ENCODE measurements around the gene RBM20.

Gene RBM20

GRCh38 chr10:110730345-110731050, 86.4 kb downstream of the RBM20 start:
- TF ChIP-seq JUND (IDR thresholded peaks at IDR 0.05; ENCODE audit: low read depth) = no peak
- in situ Hi-C loops (cut with HindIII; ENCODE audit: low pct_unique_long_range_greater_than_20kb, low sequenced_read_pairs) = no loop called here
- DNase-seq (ENCODE audit: low read depth in 1 of 2, low spot score in 1 of 2) = no peak

GRCh38 chr10:110733218-110733952, 89.2 kb downstream of the RBM20 start:
- no peak for DNase-seq (ENCODE audit: low read depth in 1 of 2, low spot score in 1 of 2)
- in situ Hi-C loops (cut with HindIII; ENCODE audit: low pct_unique_long_range_greater_than_20kb, low sequenced_read_pairs) = no loop called here
- TF ChIP-seq JUND (IDR thresholded peaks at IDR 0.05; ENCODE audit: low read depth) = no peak

DNA sequence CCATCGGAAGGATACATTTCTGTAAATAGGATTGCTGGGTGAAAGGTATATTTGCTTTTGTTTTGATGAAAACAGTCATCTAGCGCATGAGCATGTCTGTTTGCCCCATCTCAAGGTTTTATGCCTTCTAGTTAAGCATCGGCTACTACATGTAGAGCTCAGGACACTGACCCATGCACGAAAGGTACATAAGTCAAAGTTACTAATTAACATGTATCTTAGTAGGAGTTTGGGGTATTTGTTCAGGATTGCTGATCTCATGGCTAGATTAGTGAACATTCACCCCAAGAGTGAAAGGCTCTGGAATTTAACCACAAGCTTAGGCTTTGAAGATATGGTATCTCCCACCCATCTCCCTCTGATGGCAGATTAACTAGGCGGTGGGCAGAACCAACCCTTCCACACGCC, 91.5 kb downstream of the RBM20 start:
- TF ChIP-seq JUND (IDR thresholded peaks at IDR 0.05; ENCODE audit: low read depth) = no peak
- in situ Hi-C loops (cut with HindIII; ENCODE audit: low pct_unique_long_range_greater_than_20kb, low sequenced_read_pairs) = no loop called here
- DNase-seq (ENCODE audit: low read depth in 1 of 2, low spot score in 1 of 2) = no peak

DNA sequence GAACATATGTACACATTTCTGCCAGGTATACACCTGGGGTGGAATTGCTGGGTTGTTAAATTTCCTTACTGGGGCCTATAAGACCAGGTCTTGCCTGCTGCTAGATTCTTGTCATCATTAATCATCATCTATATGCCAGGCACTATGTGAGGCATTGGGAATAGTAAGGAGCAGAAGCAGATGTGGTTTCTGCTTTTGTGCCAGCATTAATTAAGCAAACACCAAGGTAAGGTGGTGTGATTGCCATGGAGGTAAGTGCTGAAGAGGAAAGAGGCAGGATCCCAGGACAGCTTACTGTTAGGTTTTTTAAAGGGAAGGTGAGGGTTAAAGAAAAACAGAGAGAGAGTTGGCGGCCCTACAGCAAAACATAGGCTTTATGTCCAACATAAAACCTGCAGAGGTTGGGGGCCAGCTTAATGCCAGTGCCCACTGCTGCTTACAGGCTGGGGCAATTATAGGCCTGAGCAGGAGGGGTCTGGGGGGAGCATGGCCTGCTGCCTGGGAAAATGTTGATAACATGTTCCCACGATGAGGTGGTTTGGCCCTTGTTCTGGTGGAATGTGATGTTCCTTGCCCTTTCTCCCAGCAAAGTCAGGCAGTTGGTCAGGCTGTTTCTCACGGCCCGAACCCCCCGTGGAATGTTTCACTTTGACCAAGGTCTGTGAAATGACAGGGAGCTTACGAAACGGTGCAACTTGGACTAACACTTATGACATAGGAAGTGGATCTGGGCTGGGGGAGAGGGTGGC, 93.9 kb downstream of the RBM20 start:
- DNase-seq (ENCODE audit: low read depth in 1 of 2, low spot score in 1 of 2) = no peak
- in situ Hi-C loops (cut with HindIII; ENCODE audit: low pct_unique_long_range_greater_than_20kb, low sequenced_read_pairs) = no loop called here
- no peak for TF ChIP-seq JUND (IDR thresholded peaks at IDR 0.05; ENCODE audit: low read depth)

DNA sequence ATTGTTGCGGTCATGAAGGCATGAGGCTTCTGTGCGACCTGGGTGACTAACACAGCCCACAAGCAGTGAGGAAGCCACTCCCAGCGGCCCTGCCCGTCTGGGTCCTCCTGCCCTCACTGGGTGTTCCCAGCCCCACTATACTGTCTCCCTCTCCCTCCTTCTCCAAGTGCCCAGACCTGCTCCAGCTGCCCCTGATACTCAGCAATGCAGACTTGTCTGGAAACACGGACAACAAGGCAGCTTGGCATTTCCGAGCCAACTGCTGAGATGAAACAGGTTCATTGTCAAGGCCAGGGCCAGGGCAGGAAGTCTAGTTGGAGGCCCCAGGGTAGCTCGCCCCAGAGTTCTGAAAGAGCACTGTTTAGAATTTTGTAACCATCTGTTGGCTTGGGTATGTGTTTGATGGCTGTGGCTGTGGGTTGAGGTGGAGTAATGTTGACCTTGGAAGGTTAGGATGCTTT, 95.7 kb downstream of the RBM20 start:
- in situ Hi-C loops (cut with HindIII; ENCODE audit: low pct_unique_long_range_greater_than_20kb, low sequenced_read_pairs) = no loop called here
- DNase-seq (ENCODE audit: low read depth in 1 of 2, low spot score in 1 of 2) = no peak
- no peak for TF ChIP-seq JUND (IDR thresholded peaks at IDR 0.05; ENCODE audit: low read depth)

- no peak for TF ChIP-seq JUND (IDR thresholded peaks at IDR 0.05; ENCODE audit: low read depth)
- in situ Hi-C loops (cut with HindIII; ENCODE audit: low pct_unique_long_range_greater_than_20kb, low sequenced_read_pairs) = no loop called here
- DNase-seq (ENCODE audit: low read depth in 1 of 2, low spot score in 1 of 2) = no peak
These were observed 98.7 kb downstream of the RBM20 start for GRCh38 chr10:110742801-110743200.

DNA sequence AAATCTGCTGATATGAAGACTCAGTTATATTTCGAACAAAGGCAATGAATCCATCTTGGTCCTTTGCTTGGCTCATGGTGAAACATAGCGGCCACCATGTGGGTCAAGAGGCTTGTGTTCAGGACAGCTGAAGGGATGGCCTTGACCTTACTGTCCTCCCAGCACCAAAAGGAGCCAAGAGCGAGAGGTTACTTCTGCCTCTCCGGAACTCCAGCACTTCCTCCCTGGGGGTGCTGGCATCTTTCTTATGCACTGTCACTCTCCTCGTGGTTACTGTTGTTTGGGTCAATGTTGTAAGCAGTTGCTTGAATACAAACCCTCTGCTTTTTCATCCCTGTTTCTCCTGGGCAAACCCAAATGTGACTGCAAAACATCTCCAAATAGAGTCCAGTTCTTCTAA, 100.6 kb downstream of the RBM20 start:
- in situ Hi-C loops (cut with HindIII; ENCODE audit: low pct_unique_long_range_greater_than_20kb, low sequenced_read_pairs) = no loop called here
- TF ChIP-seq JUND (IDR thresholded peaks at IDR 0.05; ENCODE audit: low read depth) = no peak
- no peak for DNase-seq (ENCODE audit: low read depth in 1 of 2, low spot score in 1 of 2)

DNA sequence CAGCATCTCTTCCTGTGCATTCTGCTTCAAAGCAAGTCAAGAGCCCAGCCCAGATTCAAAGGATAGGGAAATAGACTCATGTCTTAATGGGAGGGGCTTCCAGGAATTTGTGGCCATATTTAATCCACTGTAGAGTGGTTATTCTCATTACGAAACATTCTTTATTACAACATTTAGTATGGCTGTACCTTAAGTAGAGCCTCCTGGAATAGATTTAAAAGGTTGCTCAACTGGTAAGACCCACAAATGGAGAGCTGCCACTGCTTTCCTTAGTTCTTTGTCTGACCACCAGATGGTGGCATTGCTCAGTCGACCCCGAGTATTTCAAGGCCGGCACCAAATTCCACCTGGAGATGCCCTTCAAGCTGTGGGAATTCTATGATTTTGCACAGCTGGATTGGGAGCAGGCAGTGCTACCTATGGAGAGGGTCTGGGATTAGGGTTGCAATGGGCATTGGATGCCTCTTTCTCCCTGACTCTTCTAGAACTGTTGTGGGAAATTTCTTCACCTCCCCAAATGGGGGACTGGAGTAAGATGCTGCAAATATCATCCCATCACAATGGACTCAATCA, 102.2 kb downstream of the RBM20 start:
- in situ Hi-C loops (cut with HindIII; ENCODE audit: low pct_unique_long_range_greater_than_20kb, low sequenced_read_pairs) = no loop called here
- no peak for TF ChIP-seq JUND (IDR thresholded peaks at IDR 0.05; ENCODE audit: low read depth)
- peak in 1 of 2 experiments; percentile 81 for DNase-seq (ENCODE audit: low read depth in 1 of 2, low spot score in 1 of 2)

GRCh38 chr10:110746969-110747608, 103.0 kb downstream of the RBM20 start:
- TF ChIP-seq JUND (IDR thresholded peaks at IDR 0.05; ENCODE audit: low read depth) = no peak
- no peak for DNase-seq (ENCODE audit: low read depth in 1 of 2, low spot score in 1 of 2)
- in situ Hi-C loops (cut with HindIII; ENCODE audit: low pct_unique_long_range_greater_than_20kb, low sequenced_read_pairs) = no loop called here

GRCh38 chr10:110747609-110748464, 103.7 kb downstream of the RBM20 start:
- no peak for DNase-seq (ENCODE audit: low read depth in 1 of 2, low spot score in 1 of 2)
- in situ Hi-C loops (cut with HindIII; ENCODE audit: low pct_unique_long_range_greater_than_20kb, low sequenced_read_pairs) = no loop called here

GRCh38 chr10:110748970-110749369, 104.8 kb downstream of the RBM20 start:
- no peak for DNase-seq (ENCODE audit: low read depth in 1 of 2, low spot score in 1 of 2)
- no peak for TF ChIP-seq JUND (IDR thresholded peaks at IDR 0.05; ENCODE audit: low read depth)
- in situ Hi-C loops (cut with HindIII; ENCODE audit: low pct_unique_long_range_greater_than_20kb, low sequenced_read_pairs) = no loop called here

More at GRCh38 chr10:110747609-110748464, 103.7 kb downstream of the RBM20 start:
- no peak for TF ChIP-seq JUND (IDR thresholded peaks at IDR 0.05; ENCODE audit: low read depth)
